ENCODE results near the gene KRT26. TPM values are rescaled to one million over a fixed set of nuclear protein-coding genes. Genes with fewer than 3 reads are reported as not detected.

Gene KRT26
- total and polyA plus RNA-seq, 2 of the 8 experiments (the other 6 are each of a cell fraction or from before 2014, with no cell fraction given), result not detected

GRCh38 chr17:40795019-40795667 lies 23.1 kb upstream of the KRT26 start:
- Histone ChIP-seq H3K27ac (ENCODE audit: low read depth, low read length) (no peak overlapping the region), H2BK20ac (ENCODE audit: low read length) (no peak overlapping the region), H4K20me1 (replicated peaks in 1 of 2; ENCODE audit: control insufficient read depth in 1 of 2, insufficient read depth in 2 of 2, low read length in 2 of 2) (no peaks in the 10 kb centered on the region), H3K4ac (replicated peaks; ENCODE audit: insufficient read length, low read depth, low read length) (no peak overlapping the region), H3K9me3 (ENCODE audit: insufficient read depth in 2 of 2, low read depth in 1 of 2, low read length in 1 of 2) (no peaks in the 10 kb centered on the region), H2AFZ (ENCODE audit: low read length) (no peak overlapping the region), H3K18ac (ENCODE audit: extremely low read depth, low read length) (no peak overlapping the region), H3K4me3 (ENCODE audit: extremely low read depth in 1 of 4, insufficient read depth in 2 of 4, low read depth in 3 of 4, low read length in 4 of 4) (no peak overlapping the region), H2BK5ac (ENCODE audit: low read depth, low read length) (no peak overlapping the region), H3K27me3 (replicated peaks in 1 of 4; ENCODE audit: control insufficient read depth in 3 of 4, extremely low read depth in 1 of 4, insufficient read depth in 3 of 4, low read length in 3 of 4) (no peaks in the 10 kb centered on the region), H2BK15ac (ENCODE audit: low read length) (no peak overlapping the region), H4K5ac (ENCODE audit: insufficient read length, low read depth, low read length) (no peak overlapping the region), H3K4me2 (ENCODE audit: insufficient read depth in 1 of 2, low read depth in 2 of 2, low read length in 2 of 2) (no peak overlapping the region), H4K8ac (ENCODE audit: extremely low read depth, insufficient read depth, low read length) (no peak overlapping the region), H2BK120ac (replicated peaks; ENCODE audit: low read depth, low read length) (no peak overlapping the region), H3K23ac (ENCODE audit: insufficient read length) (no peak overlapping the region), H2AK5ac (ENCODE audit: low read depth, low read length) (no peak overlapping the region), H3K56ac (replicated peaks; ENCODE audit: insufficient read length, low read depth, low read length) (no peak overlapping the region), H3K4me1 (replicated peaks in 1 of 4; ENCODE audit: control insufficient read depth in 3 of 4, insufficient read depth in 4 of 4, low read length in 3 of 4) (no peaks in the 10 kb centered on the region), H3K9ac (replicated peaks in 1 of 4; ENCODE audit: extremely low read depth in 1 of 4, low read depth in 3 of 4, low read length in 3 of 4) (no peak overlapping the region), H2BK12ac (ENCODE audit: low read depth, low read length) (no peak overlapping the region), H4K91ac (replicated peaks; ENCODE audit: insufficient read length, low read length) (no peak overlapping the region), H3K14ac (ENCODE audit: insufficient read length) (no peak overlapping the region), H3K36me3 (ENCODE audit: control insufficient read depth in 2 of 4, insufficient read depth in 4 of 4, low read length in 3 of 4) (no peaks in the 10 kb centered on the region), H3K79me1 (ENCODE audit: low read depth, low read length) (no peaks in the 10 kb centered on the region), H3K23me2 (ENCODE audit: low read depth, low read length) (no peaks in the 10 kb centered on the region), H3K79me2 (ENCODE audit: control insufficient read depth in 1 of 2, insufficient read depth in 2 of 2, low read length in 2 of 2) (no peaks in the 10 kb centered on the region)
- no peak for DNase-seq (ENCODE audit: low read depth in 1 of 2, low spot score in 2 of 2)
- 80% methylated on average over 10 of the region's 10 CpGs; no CpG with 5 or more reads in 1 of the 2 experiments for WGBS, 2 experiments (ENCODE audit: extremely low coverage in 1 of 2, insufficient coverage in 1 of 2, insufficient read length in 1 of 2, insufficient replicate concordance in 2 of 2, low coverage in 1 of 2, low lambda C conversion rate in 2 of 2, missing lambda C conversion rate in 1 of 2)
- ChIA-PET POLR2A (ENCODE audit: partially characterized antibody) (no interaction called here), CTCF (ENCODE audit: partially characterized antibody) (interaction anchor here (0.6 to 2.4 kb wide), 4 partner anchors 9 to 180 kb away, joined by 5 to 10 read pairs (median 6); no protein-coding TSS in a partner anchor)
- TF ChIP-seq GABPA (IDR thresholded peaks at IDR 0.05; ENCODE audit: borderline replicate concordance, insufficient read depth, low read length), result no peak
- no peak for TF ChIP-seq CBX8 (IDR thresholded peaks at IDR 0.05; ENCODE audit: borderline replicate concordance, low read depth, low read length)
- TF ChIP-seq SAP30 (IDR thresholded peaks at IDR 0.05; ENCODE audit: insufficient read depth, insufficient replicate concordance, low read length), result no peak
- TF ChIP-seq RNF2 (IDR thresholded peaks at IDR 0.05; ENCODE audit: borderline replicate concordance, low read depth, low read length, missing control alignments, poor library complexity, severe bottlenecking), result no peak
- TF ChIP-seq CHD2 (IDR thresholded peaks at IDR 0.05; ENCODE audit: low read length), result no peak
- TF ChIP-seq KDM4A (IDR thresholded peaks at IDR 0.05; ENCODE audit: low read depth, low read length, severe bottlenecking), result no peak
- no peak for FAIRE-seq
